Placental pericyte (primary cell): Measurements from ENCODE around the gene KIF20A. TPM values are rescaled to one million over a fixed set of nuclear protein-coding genes. Genes with fewer than 3 reads are reported as not detected.

Experiments used
- total RNA-seq: library from RNA; depleted of rRNA; stranded (reverse); fragments of >200 nt; gene quantifications from 2 replicates; pipeline ENCODE4 v1.2.3, GENCODE V29; 2012

KIF20A gene
- total RNA-seq, result 0.66 and 67.7 TPM in 2 replicates

DNA sequence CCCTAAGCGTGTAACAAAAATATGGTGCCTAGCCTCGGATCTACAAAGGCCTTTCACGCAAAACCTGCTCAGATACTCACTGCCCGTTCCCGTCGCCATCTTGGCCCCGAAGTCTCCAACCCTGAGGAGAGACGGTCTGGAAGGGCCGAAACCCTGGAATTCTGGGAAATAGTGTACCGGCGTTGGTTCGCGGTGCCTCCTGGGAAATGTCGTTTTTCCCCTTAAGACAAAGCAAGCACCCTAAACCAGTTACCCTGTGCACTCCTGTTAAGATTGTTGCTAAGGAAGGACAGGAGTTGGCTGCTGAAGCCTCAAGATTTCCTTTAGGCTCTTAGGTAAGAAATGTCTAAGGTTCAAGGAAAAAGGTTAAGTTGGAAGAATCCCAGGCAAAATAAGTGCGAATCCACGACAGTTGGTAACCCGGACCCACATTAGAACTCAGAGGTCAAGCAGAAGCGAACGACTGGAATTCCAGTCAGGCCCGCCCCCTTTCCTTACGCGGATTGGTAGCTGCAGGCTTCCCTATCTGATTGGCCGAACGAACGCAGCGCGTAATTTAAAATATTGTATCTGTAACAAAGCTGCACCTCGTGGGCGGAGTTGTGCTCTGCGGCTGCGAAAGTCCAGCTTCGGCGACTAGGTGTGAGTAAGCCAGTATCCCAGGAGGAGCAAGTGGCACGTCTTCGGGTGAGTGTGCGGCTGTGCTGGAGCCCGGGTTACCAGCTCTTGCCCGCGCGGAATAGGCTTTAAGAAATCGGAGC, at the start of gene KIF20A, which contains the start of gene BRD8:
Gene KIF20A, plus strand, starts transcription at position 597 of the 761 bp plus-strand sequence. CDS start 569 bp downstream, outside the sequence.
Gene BRD8, minus strand, starts transcription at position 115 of the 761 bp plus-strand sequence. Its CDS starts 16 bp downstream, at position 99.

GRCh38 chr5:138138949-138139780, 39.7 kb upstream of the KIF20A start, which contains the start of gene NME5:
Gene NME5, minus strand, starts transcription at chr5:138139428. Its CDS starts 648 bp downstream, at chr5:138138780.

DNA sequence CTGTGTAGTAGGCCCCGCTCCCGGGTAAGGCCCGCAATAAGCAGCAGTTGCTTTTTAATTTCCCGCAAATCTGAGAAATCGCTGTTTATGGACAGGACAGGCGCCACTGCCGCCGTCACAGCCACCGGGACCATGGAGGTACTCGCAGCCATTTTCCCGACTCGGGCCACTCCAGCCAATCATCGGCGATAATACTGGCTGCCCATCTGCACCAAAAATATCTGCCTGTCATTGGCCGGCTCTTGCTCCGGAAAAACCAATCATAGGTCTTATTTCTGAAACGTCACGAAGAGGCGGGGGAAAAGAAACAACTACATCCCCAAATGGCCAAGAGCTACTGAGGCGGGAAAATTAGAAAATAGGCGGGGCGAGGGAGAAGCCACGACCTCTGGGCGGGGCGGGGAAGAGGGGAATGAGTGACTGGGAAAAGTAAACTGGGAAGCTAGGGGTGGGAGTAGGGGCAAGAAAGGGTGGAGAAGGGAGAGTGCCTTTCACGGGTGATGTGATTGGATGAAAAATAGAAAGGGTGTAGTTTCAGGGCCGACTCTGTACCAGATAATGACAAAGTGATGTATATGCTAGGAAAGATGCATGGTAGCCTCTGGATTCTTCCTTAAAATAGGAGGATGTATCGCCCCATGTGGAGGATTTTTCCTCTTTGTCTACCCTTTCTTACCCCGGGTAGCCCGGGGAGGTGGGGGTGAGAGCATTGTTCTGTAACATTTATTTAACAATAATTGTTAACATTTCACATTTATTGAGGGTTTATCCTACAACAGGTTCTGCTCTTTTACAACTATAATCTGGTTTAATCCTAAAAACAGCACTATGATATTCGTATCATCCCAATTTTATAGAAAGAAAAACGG, 34.5 kb downstream of the KIF20A start, which contains the start of gene CDC23:
Gene CDC23, minus strand, starts transcription at position 163 of the 869 bp plus-strand sequence. Its CDS starts 11 bp downstream, at position 152.

Other genes with a start within 250 kb of the KIF20A start
- 31.5 and 32.4 TPM in 2 replicates for gene FAM13B, start 146.0 kb upstream of the KIF20A start, total RNA-seq
- gene WNT8A, start 95.1 kb upstream of the KIF20A start, total RNA-seq, result not detected in 2 replicates
- gene NME5, start 39.7 kb upstream of the KIF20A start, total RNA-seq, result not detected in 2 replicates
- gene BRD8, start 482 bp upstream of the KIF20A start, total RNA-seq, result 35.0 and 46.7 TPM in 2 replicates
- 19.3 and 33.2 TPM in 2 replicates for gene CDC23, start 34.2 kb downstream of the KIF20A start, total RNA-seq
- not detected in 2 replicates for gene GFRA3, start 95.5 kb downstream of the KIF20A start, total RNA-seq
- 0.44 and 13.3 TPM in 2 replicates for gene CDC25C, start 152.7 kb downstream of the KIF20A start, total RNA-seq
- gene FAM53C, start 159.2 kb downstream of the KIF20A start, total RNA-seq, result 23.6 and 32.4 TPM in 2 replicates
- 48.4 and 53.3 TPM in 2 replicates for gene KDM3B, start 173.6 kb downstream of the KIF20A start, total RNA-seq